ENCODE measurements around the gene EPHA6.

- TF ChIP-seq CTCF (IDR thresholded peaks at IDR 0.05; ENCODE audit: borderline replicate concordance, extremely low read depth, low read length, poor library complexity, severe bottlenecking) = no peak
- no peak for TF ChIP-seq EZH2 (IDR thresholded peaks at IDR 0.05; ENCODE audit: borderline replicate concordance, low read depth, low read length, severe bottlenecking)
Measured at GRCh38 chr3:96813820-96814650, at the start of gene EPHA6.

All from DND-41 (cell line).